ENCODE measurements around the gene YBX2.
A peak's percentile ranks its signal among the peaks of the same experiment; 100 is the strongest.

YBX2 gene

DNA sequence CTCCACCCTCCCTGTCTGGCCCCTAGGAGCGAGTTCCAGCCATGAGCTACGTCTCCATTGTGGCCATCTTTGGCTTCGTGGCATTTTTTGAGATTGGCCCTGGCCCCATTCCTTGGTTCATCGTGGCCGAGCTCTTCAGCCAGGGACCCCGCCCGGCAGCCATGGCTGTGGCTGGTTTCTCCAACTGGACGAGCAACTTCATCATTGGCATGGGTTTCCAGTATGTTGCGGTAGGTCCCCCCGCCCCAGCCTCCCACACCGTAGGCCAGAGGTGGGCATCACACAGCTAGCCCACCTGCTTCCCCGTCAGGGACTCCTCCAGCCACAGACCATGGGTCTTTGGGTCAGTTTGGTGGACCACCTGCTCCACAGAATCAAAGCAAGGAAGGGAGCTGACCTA lies 8.8 kb downstream of the YBX2 start:
- DNase-seq (ENCODE audit: extremely low spot score): no peak
- ChIA-PET POLR2A (no interaction called here), CTCF (interaction anchor here (1.3 to 8.4 kb wide), 4 partner anchors 8 to 275 kb away, joined by 3 to 80 read pairs (median 4); no protein-coding TSS in a partner anchor)
- TF ChIP-seq, protein P1, sequence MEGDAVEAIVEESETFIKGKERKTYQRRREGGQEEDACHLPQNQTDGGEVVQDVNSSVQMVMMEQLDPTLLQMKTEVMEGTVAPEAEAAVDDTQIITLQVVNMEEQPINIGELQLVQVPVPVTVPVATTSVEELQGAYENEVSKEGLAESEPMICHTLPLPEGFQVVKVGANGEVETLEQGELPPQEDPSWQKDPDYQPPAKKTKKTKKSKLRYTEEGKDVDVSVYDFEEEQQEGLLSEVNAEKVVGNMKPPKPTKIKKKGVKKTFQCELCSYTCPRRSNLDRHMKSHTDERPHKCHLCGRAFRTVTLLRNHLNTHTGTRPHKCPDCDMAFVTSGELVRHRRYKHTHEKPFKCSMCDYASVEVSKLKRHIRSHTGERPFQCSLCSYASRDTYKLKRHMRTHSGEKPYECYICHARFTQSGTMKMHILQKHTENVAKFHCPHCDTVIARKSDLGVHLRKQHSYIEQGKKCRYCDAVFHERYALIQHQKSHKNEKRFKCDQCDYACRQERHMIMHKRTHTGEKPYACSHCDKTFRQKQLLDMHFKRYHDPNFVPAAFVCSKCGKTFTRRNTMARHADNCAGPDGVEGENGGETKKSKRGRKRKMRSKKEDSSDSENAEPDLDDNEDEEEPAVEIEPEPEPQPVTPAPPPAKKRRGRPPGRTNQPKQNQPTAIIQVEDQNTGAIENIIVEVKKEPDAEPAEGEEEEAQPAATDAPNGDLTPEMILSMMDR (IDR thresholded peaks at IDR 0.05; ENCODE audit: control extremely low read depth, extremely low read depth, low read depth, missing control alignments): no peak

DNA sequence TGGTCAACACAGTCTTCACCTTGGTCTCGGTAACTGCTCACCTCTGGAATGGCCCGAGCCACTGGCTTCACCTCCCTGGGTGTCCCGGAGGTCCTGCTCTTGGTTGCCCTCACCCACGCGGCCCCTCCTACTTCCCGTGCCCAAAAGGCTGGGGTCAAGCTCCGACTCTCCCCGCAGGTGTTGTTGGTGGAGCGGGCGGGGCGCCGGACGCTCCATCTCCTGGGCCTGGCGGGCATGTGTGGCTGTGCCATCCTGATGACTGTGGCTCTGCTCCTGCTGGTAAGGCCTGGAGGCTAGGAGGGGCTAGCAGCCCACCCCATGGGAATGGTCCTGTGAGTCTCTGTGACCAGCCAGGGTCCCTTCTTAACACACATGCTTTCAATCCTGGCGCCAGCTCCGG lies 9.5 kb downstream of the YBX2 start:
- no peak for DNase-seq (ENCODE audit: extremely low spot score)
- ChIA-PET CTCF (interaction anchor here (0.6 to 8.4 kb wide), 5 partner anchors 9 to 276 kb away, joined by 3 to 80 read pairs (median 3); no protein-coding TSS in a partner anchor), POLR2A (no interaction called here)
- TF ChIP-seq, protein P1 (IDR thresholded peaks at IDR 0.05; ENCODE audit: control extremely low read depth, extremely low read depth, low read depth, missing control alignments): no peak

DNA sequence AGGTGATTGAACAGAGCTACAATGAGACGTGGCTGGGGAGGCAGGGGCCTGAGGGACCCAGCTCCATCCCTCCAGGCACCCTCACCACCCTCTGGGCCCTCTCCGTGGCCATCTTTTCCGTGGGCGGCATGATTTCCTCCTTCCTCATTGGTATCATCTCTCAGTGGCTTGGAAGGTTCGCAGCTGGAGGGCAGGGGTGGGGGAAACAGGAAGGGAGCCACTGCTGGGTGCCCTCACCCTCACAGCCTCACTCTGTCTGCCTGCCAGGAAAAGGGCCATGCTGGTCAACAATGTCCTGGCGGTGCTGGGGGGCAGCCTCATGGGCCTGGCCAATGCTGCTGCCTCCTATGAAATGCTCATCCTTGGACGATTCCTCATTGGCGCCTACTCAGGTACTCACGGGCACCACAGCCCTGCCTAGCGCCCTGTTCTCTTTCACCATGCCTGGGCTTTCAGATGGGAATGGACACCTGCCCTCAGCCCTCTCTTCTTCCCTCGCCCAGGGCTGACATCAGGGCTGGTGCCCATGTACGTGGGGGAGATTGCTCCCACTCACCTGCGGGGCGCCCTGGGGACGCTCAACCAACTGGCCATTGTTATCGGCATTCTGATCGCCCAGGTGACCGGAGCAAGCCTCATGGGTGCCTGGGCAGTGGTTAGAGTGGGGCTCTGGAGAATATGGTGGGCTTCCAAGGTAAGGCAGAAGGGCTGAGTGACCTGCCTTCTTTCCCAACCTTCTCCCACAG lies 10.8 kb downstream of the YBX2 start:
- TF ChIP-seq, protein P1 (IDR thresholded peaks at IDR 0.05; ENCODE audit: control extremely low read depth, extremely low read depth, low read depth, missing control alignments): no peak
- ChIA-PET CTCF (interaction anchor here (1.3 to 8.4 kb wide), 3 partner anchors 9 to 27 kb away, joined by 3 to 80 read pairs (median 20); no protein-coding TSS in a partner anchor), POLR2A (no interaction called here)
- DNase-seq (ENCODE audit: extremely low spot score): no peak

DNA sequence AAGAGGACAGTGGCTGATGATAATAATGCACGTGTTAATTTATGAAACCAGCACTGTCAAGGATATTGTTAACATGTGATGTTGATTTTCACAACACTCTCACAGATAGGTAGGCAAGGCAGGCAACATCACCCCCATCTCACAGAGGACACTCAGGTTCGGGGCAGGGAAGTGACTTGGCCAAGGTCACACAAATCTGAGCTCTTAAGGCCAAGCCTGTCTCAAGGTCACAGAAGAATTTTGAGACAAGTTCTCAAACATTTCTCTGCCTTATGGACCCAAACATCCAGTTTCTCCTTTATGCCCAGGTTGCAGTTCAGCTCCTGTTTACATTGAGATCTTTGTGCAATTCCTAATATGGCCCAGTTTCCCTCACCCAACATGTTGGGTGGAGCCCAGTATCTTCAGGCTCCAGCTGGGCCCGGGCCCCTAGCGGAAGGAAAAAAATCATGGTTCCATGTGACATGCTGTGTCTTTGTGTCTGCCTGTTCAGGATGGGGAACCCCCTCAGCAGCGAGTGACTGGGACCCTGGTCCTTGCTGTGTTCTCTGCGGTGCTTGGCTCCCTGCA lies 11.6 kb downstream of the YBX2 start:
- peak; percentile 26 for DNase-seq (ENCODE audit: extremely low spot score)
- ChIA-PET CTCF (interaction anchor here (1.3 to 8.4 kb wide), 4 partner anchors 9 to 26 kb away, joined by 3 to 80 read pairs (median 14); no protein-coding TSS in a partner anchor), POLR2A (interaction anchor here (0.6 kb wide), 1 partner anchor 277 kb away, joined by 3 read pairs; no protein-coding TSS in a partner anchor)
- TF ChIP-seq, protein P1 (IDR thresholded peaks at IDR 0.05; ENCODE audit: control extremely low read depth, extremely low read depth, low read depth, missing control alignments): no peak

DNA sequence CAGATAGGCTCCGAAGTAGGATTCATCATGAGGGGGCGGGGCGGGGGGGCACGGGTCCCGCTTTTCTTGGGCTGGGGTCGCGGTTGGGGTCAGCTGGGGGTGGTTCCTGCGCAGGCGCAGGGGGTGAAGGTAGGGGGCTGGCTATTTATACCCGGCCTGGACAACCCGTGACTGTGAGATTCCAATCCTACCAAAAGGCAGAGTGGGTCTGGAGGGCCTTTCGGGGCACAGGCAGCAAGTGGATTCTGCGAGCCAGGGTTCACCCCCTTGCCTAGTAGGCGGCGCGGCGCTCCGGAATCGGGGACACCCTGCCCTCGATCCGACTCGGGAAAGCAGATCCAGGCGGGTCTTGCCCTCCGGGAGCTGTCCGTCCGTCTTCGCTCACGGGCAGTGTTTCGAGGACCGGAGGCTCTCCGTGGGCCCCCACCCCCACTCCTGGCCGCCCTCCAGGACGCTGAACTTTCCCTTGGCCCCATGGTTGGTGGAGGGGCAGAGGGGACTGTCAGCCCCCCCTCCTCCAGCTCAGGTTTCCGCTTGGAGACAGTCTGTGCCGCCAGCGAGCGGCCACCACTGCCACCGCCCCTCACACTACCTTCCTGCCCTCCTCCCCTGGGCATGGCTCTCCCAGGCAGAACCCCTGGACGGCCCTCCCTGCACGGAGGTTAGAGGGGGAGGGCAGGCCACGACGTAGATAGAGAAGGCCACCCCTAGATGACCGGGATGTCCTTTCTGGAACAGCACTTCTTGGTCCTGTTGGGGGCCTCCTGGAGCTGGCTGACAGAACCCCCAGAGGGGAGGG lies 12.3 kb downstream of the YBX2 start:
- ChIA-PET POLR2A (interaction anchor here (0.6 to 1.6 kb wide), 2 partner anchors 203 to 276 kb away, joined by 3 read pairs; no protein-coding TSS in a partner anchor), CTCF (interaction anchor here (1.2 to 8.4 kb wide), 4 partner anchors 10 to 25 kb away, joined by 3 to 80 read pairs (median 14); no protein-coding TSS in a partner anchor)
- DNase-seq (ENCODE audit: extremely low spot score): no peak
- TF ChIP-seq, protein P1 (IDR thresholded peaks at IDR 0.05; ENCODE audit: control extremely low read depth, extremely low read depth, low read depth, missing control alignments): no peak
